ENCODE data around the gene MRPS14. TPM values are rescaled to one million over a fixed set of nuclear protein-coding genes. Genes with fewer than 3 reads are reported as not detected.

Gene MRPS14
- total and polyA plus RNA-seq, 8 donors = 30.3 to 46.6 (median 44.6) TPM

DNA sequence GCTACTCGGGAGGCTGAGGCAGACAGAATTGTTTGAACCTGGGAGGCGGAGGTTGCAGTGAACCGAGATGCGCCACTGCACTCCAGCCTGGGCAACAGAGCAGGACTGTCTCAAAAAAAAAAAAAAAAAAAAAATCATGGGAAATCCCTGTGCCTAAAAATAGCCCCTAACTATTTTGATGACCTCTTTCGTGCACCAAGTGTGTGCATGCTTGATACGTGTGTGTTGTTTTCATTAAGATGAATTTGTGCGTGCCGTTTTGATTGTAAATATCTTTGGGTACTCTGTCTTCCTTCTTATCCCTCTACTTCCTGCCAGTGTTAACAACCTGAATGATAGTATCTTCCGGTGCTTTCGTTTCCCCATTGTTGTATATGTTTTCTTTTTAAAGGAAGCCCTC lies 13.7 kb downstream of the MRPS14 start:
- Histone ChIP-seq H3K36me3 (peaks cover 0 to 88% of the 10 kb centered on the region in 2 donors), H3K9me3 (no peaks in the 10 kb centered on the region), H3K4me3 (no peak overlapping the region), H3K27me3 (no peaks in the 10 kb centered on the region), H3K27ac (no peak overlapping the region), H3K4me1 (peaks cover 0 to 3% of the 10 kb centered on the region in 2 donors)
- DNase-seq = no peak
- no peak for ATAC-seq
- TF ChIP-seq, protein P1, sequence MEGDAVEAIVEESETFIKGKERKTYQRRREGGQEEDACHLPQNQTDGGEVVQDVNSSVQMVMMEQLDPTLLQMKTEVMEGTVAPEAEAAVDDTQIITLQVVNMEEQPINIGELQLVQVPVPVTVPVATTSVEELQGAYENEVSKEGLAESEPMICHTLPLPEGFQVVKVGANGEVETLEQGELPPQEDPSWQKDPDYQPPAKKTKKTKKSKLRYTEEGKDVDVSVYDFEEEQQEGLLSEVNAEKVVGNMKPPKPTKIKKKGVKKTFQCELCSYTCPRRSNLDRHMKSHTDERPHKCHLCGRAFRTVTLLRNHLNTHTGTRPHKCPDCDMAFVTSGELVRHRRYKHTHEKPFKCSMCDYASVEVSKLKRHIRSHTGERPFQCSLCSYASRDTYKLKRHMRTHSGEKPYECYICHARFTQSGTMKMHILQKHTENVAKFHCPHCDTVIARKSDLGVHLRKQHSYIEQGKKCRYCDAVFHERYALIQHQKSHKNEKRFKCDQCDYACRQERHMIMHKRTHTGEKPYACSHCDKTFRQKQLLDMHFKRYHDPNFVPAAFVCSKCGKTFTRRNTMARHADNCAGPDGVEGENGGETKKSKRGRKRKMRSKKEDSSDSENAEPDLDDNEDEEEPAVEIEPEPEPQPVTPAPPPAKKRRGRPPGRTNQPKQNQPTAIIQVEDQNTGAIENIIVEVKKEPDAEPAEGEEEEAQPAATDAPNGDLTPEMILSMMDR (IDR thresholded peaks at IDR 0.05) = no peak
- intact Hi-C loops (cut with DNase I) = no loop called here

DNA sequence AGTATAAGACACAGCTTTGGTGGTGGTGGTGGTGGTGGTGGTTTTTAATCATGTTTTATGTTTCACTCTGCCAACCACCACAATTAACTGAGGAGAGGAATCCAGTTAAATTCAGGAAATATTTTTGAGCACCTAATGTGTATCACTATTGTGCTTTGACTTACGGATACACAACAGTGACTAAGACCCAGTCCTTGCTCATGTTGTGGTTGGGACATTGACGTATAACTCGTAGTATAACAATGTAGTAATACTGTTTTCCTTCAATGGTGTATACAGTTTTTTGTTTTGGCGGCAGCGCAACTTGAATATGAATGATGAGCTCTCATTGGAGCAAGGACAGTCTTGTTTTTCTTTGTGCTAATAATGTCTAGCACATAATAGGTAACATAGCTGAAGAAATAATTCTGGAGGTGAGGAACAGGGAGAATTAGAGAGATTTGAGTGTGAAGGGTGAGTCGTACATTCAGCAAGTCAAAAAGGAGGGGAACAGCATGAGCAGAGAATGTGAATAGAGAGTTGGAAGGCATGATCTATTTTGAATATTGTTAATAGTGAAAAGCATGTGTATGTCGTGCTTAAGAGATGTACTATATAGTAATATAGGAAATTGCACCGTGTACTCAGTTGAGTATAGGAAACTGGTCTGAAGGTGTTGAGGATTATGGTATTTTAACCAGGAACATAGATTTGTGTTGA lies 18.0 kb downstream of the MRPS14 start:
- Histone ChIP-seq H3K36me3 (peaks cover 0 to 45% of the 10 kb centered on the region in 2 donors), H3K4me1 (peaks cover 14 to 35% of the 10 kb centered on the region in 2 donors), H3K27ac (no peak overlapping the region), H3K27me3 (no peaks in the 10 kb centered on the region), H3K4me3 (no peak overlapping the region), H3K9me3 (no peaks in the 10 kb centered on the region)
- TF ChIP-seq, protein P1 (IDR thresholded peaks at IDR 0.05) = no peak
- DNase-seq (no peak), ATAC-seq (no peak)
- intact Hi-C loops (cut with DNase I) = no loop called here

DNA sequence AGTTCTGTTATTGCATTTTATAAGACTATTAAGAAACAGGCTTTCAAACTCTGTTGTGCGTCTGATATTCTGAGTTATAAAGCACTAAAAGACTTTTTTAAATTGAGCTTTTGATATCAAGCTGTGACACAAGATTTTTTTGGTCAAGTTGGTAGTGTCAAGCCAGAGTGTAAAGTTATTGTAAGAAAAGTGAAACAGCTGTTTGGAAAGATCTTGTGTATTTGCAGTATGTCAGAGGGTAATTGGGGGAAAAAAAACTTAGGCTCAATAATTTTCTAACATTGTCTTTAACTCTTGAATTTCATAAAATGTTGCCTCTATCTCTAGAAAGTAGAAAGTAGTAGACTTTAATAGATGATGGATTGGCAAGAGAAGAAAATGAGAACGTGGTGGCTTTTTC lies 19.7 kb downstream of the MRPS14 start:
- DNase-seq = no peak
- TF ChIP-seq, protein P1 (IDR thresholded peaks at IDR 0.05) = no peak

DNA sequence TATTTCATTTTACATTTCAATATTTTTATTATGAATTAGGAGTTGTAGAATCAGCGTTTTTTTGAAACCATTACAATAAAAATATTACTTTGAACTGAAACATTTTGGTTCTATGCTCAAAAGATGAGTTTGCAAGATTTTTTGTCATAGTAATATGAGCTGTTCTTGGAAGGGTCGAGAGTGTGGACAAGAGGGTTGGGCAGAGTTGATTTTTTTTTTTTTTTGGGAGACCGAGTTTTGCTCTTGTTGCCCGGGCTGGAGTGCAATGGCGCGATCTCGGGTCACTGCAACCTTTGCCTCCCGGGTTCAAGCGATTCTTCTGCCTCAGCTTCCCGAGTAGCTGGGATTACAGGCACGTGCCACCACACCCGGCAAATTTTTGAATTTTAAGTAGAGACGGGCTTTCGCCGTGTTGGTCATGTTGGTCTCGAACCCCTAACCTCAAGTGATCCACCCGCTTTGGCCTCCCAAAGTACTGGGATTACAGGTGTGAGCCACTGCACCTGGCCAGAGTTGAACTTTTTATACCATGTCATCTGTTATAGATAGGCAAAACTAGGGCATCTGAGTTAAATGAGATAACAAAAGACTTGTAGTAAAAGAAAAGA lies 20.2 kb downstream of the MRPS14 start:
- peak in 1 of 4 donors; percentile 37 for DNase-seq
- intact Hi-C loops (cut with DNase I) = no loop called here
- ATAC-seq = no peak
- Histone ChIP-seq H3K27me3 (no peaks in the 10 kb centered on the region), H3K9me3 (no peaks in the 10 kb centered on the region), H3K36me3 (peaks cover 0 to 23% of the 10 kb centered on the region in 2 donors), H3K27ac (no peak overlapping the region), H3K4me1 (peaks cover 18 to 39% of the 10 kb centered on the region in 2 donors), H3K4me3 (no peak overlapping the region)
- TF ChIP-seq, protein P1 (IDR thresholded peaks at IDR 0.05) = no peak

More for the DNA sequence above, 19.7 kb downstream of the MRPS14 start:
- H3K27ac ChIP-seq = no peak overlapping the region
- intact Hi-C loops (cut with DNase I) = no loop called here
- peaks cover 0 to 28% of the 10 kb centered on the region in 2 donors for H3K36me3 ChIP-seq
- H3K9me3 ChIP-seq = no peaks in the 10 kb centered on the region
- no peaks in the 10 kb centered on the region for H3K27me3 ChIP-seq
- no peak overlapping the region for H3K4me3 ChIP-seq
- peaks cover 15 to 36% of the 10 kb centered on the region in 2 donors for H3K4me1 ChIP-seq
- ATAC-seq = no peak

DNA sequence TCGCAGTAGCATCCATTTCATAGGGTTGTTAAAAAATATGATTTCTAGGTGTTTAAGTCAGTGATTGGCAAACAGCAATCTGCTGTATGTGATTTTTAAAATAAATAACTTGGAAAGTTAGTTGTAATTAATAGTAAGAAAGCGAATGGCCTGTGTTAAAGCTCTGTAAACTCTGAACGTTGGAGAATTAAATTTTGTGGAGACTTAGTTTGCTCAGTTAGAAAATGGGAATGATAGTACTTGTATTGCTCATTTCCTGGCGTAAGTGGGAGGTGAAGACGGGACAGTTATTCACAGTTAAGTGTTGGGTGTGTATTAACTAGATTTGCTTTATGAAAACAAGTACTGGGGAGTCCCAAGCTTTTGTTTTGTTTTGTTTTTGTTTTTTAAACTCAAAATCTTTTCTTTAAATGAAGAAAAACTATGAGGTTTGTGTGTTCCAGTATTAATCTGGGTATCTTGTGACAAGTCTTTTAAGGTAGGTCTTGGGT lies 22.5 kb downstream of the MRPS14 start:
- ATAC-seq (no peak), DNase-seq (no peak)
- Histone ChIP-seq H3K36me3 (no peaks in the 10 kb centered on the region), H3K27ac (peak overlapping the region; percentile 99), H3K9me3 (no peaks in the 10 kb centered on the region), H3K4me1 (peaks cover 18 to 39% of the 10 kb centered on the region in 2 donors), H3K27me3 (no peaks in the 10 kb centered on the region), H3K4me3 (peak overlapping the region; percentile 76 to 91)
- TF ChIP-seq, protein P1 (IDR thresholded peaks at IDR 0.05) = no peak
- intact Hi-C loops (cut with DNase I) = no loop called here

Data from left lung (tissue), 10 donors.